HepG2 (cell line): ENCODE results near the gene WDR54.

Source experiments
- ARNTL ChIP-seq: sonication (generic); formaldehyde crosslinking; IDR thresholded peaks from 2 replicates; pipeline ENCODE4 v1.4.0; 2020; ENCODE audit warnings: mild to moderate bottlenecking, missing genetic modification reagents
- HINFP ChIP-seq: sonication (generic); formaldehyde crosslinking; IDR thresholded peaks from 2 replicates; pipeline ENCODE4 v1.4.0; 2020; ENCODE audit warnings: low read depth, mild to moderate bottlenecking, missing genetic modification reagents
- NR3C1 ChIP-seq: sonication (generic); formaldehyde crosslinking; IDR thresholded peaks from 2 replicates; pipeline ENCODE4 v1.4.0; 2020; ENCODE audit warnings: missing genetic modification reagents
- POLR2A ChIP-seq, 2 experiments: IDR thresholded peaks; 2 replicates each; pipeline ENCODE4 v1.6.1; 2011; ENCODE audit warnings: low read depth in 2 of 2, low read length in 2 of 2, mild to moderate bottlenecking in 1 of 2, moderate library complexity in 1 of 2; ENCODE audit not compliant: insufficient read depth in 1 of 2
- ZBTB20 ChIP-seq: sonication (generic); formaldehyde crosslinking; IDR thresholded peaks from 2 replicates; pipeline ENCODE4 v1.8.1; 2023; ENCODE audit warnings: missing genetic modification reagents, low read depth, mild to moderate bottlenecking, borderline replicate concordance
- ZFX ChIP-seq: sonication (generic); formaldehyde crosslinking; IDR thresholded peaks from 2 replicates; pipeline ENCODE4 v1.4.0; 2020; ENCODE audit warnings: mild to moderate bottlenecking, low read depth, missing genetic modification reagents, moderate library complexity
- ZNF124 ChIP-seq: sonication (generic); formaldehyde crosslinking; IDR thresholded peaks from 2 replicates; pipeline ENCODE4 v1.4.0; 2020; ENCODE audit warnings: missing genetic modification reagents
- ZNF263 ChIP-seq: sonication (generic); formaldehyde crosslinking; IDR thresholded peaks from 2 replicates; pipeline ENCODE4 v1.4.0; 2020; ENCODE audit warnings: missing genetic modification reagents
- ZNF3 ChIP-seq: IDR thresholded peaks from 2 replicates; pipeline ENCODE4 v1.7.0; 2017; ENCODE audit warnings: inconsistent platforms

- TF ChIP-seq ZFX (CRISPR knock-in tag), result no peak
- TF ChIP-seq ZNF124 (CRISPR knock-in tag), result no peak
- TF ChIP-seq NR3C1 (CRISPR knock-in tag), result no peak
- TF ChIP-seq ZNF3 (CRISPR knock-in tag), result no peak
- TF ChIP-seq ZNF263, result no peak
- TF ChIP-seq HINFP (CRISPR knock-in tag), result no peak
- no peak for TF ChIP-seq ARNTL (CRISPR knock-in tag)
- TF ChIP-seq POLR2A (IDR thresholded peaks at IDR 0.05; ENCODE audit: insufficient read depth in 1 of 2, low read depth in 2 of 2, low read length in 2 of 2), result no peak
- TF ChIP-seq ZBTB20 (CRISPR knock-in tag), result no peak
Observed at GRCh38 chr2:74420006-74420405, 1.5 kb upstream of the WDR54 start.
